GF-D8 (cell line): ENCODE measurements around the gene KRT71.

Source experiments
- DNase-seq: peaks from one replicate; lab custom pipeline; 2025; lab: John Stamatoyannopoulos, UW

The KRT71 gene

DNA sequence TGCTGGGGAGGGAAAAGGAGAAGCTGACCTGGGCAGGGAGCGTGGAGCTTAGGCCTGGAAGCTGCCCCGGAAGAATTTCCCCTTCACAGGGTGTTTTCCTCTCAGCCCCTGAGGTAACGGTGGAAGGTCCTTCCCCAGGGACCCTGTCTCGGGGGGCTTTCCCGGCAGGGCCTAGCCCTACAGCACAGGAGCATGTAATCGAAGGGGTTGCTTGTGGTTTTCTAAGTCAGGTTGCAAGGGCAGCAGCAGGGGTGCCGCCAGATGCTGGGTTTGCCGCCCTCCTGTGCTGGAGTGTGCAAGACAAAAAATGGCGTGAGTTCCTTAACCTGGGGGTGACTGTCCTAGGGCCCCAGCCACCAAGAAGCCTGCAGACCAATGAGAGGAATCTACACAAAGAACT lies 22.3 kb upstream of the KRT71 start:
- no peak for DNase-seq

DNA sequence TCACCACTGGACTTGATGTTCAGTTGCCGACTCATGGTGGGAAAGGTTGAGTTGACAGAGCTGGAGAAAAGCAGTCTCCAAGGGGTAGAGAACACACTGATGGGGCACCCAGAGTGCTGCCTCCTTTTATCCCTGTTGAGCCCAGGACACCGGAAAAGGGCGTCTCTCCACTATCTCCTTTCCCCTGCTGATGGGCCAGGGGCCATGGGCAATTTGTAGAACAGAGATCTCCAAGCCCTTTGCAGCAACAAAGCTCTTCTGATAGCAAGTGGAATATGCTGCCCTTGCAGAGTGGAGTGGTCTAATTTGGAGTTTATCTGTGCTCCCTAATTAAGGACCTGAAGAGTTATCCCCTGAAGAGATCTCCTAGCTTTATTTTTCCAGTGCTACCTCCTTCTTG lies 20.8 kb upstream of the KRT71 start, which contains the start of gene KRT74:
Gene KRT74, minus strand, starts transcription at position 101 of the 400 bp plus-strand sequence. Its CDS starts 66 bp downstream, at position 35.
- DNase-seq, result no peak

DNA sequence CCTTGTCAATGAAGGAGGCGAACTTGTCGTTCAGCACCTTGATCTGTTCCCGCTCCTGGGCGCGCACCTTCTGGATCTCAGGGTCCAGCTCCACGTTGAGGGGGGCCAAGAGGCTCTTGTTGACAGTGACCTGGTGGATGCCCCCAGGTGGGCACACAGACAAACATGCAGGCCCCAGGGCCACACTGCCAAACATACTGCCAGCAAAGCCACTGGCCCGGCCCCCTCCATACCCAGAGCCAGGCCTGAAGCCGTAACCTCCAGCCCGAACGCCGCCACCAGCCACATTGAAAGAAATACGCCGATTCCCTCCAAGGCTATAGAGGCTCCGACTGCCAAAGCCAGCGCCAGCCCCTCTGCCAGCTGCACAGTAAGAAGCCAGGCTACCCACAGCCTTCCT lies 20.4 kb upstream of the KRT71 start:
- DNase-seq, result no peak

DNA sequence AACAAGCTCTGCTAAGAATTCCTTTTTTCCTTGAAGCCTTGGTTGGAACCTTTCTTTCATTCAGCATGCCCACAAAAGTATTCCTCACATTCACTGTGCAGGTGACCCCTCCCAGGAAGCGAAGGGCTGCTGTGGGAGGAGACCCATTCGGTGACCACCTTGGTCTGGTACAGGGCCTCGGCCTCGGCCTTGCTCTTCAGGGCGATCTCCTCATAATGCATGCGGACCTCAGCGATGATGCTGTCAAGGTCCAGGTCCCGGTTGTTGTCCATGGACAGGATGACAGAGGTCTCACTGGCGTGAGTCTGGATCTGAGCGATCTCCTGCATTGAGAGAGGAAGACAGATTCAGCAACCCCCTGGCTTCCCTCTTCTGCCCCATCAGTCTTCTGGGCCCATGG lies 17.6 kb upstream of the KRT71 start:
- DNase-seq, result no peak

DNA sequence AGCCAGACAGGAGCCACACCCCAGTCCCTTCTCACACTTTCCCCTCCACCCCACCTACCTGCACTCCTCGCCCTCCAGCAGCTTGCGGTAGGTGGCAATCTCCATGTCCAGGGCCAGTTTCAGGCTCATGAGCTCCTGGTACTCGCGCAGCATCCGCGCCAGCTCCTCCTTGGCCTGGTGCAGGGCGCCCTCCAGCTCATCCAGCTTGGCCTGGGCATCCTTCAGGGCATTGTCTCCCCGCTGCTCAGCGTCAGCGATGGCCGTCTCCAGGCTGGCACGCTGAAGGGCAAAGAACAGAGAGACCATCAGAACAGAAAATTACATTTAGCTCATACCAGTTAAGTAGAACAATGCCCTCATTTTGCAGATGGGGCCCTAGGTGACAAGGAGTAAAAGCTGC lies 15.2 kb upstream of the KRT71 start:
- no peak for DNase-seq

DNA sequence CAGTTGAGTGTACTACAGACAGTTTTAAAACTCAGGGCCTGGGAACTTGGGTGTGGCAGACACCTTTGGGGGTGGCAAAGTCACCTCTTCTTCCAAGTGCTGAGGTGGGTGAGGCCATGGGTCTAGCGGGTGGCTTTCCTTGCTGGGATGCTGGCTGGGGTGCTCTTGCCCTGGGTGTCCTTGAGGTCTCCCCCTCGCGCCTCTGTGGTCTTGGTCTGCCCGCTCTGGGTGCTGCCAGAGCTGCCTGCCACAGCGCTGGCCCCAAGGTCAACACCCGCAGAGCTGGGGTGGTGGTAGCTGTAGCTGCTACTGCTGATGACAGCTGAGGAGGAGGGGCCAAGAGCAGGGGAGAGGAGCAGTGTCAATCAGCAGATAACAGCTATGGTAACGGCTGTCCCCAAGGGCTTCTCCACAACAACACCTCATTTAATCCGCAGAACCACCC lies 13.9 kb upstream of the KRT71 start:
- no peak for DNase-seq

DNA sequence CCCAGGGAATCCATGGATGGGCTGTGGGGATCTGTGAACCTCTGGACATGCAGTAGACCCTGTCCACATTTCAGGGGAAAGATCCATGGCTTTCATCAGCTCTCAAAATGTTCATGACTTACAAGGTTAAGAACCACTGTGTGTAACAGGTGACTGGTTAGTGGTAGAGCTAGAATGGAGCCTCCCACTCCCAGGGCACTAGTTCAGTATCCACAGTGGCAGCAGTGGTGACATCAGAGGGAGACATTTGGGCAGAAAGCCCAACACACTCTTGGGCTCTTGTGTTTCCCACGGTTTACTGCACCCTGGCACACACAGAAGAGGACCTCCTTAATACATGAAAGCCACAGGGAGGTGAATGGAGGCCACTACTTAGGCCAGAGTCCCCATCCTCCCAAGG lies 11.6 kb upstream of the KRT71 start:
- DNase-seq, result no peak

DNA sequence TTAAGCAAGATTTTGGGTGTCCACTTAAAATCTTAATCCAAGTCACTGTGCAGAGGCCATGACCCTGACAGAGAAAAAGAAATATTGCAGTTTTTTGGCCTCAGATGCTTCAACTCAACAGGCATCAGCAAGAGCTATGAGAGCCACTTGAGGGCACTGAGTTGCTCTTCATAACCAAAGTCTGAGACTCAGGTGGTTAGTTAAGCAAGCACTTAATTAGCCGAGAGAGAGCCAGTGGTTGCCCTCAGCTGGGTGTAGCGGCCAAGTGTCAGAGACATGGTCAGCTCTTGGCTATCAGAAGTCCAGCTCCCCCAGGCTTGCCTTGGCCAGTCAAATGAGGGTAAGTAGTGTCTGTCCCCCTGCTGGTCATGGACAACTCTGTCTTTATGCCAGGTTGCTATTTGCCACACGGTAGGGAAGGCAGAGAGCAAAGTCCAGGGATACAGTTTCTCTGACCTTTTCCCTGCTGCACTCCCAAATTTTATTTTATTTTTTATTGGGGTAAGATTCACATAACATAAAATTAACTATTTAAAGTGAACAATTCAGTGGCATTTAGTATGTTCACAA lies 9.0 kb upstream of the KRT71 start:
- no peak for DNase-seq

DNA sequence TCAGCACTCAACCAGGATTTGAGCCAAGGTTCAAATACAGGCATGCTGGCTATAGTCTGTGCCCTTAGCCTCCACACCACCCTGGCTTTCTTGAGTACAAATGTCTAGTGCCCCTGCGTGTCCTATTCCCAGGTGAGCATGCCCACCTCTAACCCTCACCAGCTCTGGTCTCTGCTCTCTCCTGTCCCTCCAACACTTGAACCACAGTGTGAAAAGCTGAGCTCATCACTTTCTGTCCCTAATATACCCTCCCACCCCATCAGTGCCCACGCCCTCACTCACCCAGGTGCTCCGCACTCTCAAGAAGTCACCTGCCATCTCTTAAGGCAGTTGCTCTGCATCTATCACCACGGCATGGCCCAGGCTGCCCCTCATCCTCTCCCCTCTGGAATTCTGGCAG lies 7.0 kb upstream of the KRT71 start:
- no peak for DNase-seq

DNA sequence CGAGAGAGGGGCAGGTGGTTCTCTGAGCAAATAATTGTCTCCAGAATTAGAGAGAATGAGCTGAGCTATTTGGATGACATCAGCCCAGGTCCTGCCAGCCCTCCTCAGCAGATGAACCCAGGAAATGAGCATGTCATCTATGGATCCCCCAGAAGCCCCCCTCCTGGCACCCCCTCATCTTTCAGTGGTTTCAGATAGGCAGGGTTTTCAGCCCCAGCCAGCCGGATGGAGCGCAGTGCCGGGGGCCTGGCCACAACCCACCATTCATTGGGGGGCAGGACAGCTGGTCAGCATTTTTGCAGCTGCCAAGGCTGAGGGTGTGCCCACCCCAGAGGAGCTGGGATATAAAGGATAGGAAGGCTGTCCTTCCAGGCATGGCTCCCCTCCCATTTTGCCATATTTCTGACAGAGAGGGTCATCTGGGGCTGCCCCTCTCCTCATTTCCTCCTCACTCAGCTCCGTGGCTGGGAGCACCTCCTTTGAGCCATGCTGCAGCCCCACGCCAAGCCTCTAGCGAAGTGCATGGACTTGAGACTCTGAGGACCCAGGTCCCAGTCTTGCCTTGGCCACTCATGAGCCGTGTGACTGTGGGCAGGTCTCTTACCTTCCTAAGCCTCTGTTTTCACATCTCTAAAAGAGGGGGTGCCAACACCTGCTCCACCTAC lies 6.0 kb upstream of the KRT71 start:
- DNase-seq, result no peak

DNA sequence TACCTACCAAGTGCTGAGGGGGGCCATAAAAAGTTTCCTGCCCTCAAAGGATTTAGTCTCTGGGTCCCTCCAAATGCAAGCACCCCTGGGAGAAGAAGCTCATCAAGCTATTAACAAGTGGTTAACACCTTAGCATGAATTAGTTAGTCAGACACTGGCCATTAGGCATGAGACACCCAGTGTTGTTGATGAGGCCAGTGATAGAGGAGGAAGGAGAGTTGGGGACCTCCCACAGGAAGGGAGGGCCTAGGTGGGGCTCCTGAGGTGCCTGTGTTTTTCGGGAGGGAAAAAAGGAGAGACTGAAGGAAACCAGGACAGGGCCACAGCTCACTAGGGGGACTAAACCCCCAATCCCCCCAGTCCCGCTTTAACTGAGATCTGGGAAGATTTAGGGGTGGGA lies 4.5 kb upstream of the KRT71 start:
- no peak for DNase-seq

DNA sequence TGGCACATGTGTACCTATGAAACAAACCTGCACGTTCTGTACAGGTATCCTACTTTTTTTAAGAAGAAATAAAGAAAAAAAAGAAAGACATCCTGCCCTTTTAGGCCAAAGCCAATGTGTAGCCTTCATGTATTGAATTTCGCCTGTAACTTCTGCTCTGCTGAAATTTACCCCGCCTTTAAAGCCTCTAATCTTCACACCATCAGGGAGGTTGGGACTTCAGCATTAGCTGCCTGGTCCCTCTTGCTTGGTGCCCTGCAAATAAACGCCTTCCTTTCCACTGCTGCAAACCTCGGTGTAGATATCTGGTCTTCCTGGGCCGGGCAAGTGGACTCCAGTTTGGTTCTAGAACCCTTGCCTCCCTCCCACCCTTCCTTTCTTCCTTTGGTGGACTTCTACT lies 2.6 kb upstream of the KRT71 start:
- no peak for DNase-seq

DNA sequence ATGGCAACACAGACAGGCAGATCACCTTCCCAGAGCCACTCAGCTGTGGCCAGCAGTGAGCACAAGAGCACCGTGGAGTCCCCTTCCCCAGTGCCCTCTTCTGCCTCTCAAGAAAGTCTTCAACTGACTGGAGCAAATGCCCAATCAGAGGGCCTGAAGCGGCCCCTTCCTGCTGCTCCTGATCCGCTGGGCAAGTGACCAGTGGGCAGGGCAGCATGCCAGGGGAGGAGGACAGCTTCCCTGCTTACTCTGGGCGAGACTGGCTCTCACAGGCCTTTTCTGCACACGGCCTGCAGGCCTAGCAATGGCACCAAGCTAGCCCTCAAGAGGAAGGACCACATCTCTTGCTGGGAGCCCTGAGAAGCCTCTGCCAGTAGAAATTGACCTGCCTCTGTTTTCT lies 890 bp downstream of the KRT71 start:
- no peak for DNase-seq

DNA sequence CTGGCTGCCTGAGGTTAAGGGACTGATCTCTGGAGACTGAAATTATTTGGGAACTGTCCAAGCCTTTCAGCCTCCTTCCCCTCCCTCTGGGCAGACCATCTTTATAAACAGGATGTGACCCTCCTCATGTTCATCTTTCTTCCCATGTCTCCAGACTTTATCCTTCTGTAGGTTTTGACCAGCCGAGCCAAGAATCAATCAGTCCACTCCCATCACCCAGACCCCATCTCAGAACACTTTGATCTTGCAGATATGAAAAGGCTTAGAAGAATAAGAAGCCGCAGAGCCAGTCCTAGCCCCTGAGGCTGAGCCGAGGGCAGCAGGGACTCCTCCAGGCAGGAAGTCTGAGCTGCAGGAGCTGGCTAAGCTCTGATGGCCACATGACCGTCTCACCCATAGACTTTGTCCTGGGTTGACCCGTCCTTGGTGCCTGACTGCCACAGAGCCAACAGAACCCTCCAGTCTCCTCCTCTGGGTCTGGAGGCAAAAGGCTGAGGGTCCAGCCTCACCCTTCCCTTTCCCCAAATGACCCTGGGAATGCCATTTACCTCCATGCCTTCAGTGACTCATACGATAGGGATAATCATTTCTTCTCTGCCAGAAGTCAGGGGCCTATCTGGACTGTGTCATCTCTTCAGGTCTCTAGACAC lies 1.6 kb downstream of the KRT71 start:
- no peak for DNase-seq

DNA sequence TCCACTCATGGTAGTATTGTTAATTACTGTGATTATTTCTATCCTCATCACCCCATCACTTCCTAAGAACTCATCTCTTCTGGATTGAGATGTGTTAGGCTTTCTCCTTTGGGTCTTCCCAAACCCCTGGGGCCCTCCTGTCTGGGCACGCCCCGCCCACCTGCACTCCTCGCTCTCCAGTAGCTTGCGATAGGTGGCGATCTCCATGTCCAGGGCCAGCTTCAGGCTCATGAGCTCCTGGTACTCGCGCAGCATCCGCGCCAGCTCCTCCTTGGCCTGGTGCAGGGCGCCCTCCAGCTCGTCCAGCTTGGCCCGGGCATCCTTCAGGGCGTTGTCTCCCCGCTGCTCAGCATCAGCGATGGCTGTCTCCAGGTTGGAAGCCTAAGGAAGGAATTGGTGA lies 6.8 kb downstream of the KRT71 start:
- no peak for DNase-seq

DNA sequence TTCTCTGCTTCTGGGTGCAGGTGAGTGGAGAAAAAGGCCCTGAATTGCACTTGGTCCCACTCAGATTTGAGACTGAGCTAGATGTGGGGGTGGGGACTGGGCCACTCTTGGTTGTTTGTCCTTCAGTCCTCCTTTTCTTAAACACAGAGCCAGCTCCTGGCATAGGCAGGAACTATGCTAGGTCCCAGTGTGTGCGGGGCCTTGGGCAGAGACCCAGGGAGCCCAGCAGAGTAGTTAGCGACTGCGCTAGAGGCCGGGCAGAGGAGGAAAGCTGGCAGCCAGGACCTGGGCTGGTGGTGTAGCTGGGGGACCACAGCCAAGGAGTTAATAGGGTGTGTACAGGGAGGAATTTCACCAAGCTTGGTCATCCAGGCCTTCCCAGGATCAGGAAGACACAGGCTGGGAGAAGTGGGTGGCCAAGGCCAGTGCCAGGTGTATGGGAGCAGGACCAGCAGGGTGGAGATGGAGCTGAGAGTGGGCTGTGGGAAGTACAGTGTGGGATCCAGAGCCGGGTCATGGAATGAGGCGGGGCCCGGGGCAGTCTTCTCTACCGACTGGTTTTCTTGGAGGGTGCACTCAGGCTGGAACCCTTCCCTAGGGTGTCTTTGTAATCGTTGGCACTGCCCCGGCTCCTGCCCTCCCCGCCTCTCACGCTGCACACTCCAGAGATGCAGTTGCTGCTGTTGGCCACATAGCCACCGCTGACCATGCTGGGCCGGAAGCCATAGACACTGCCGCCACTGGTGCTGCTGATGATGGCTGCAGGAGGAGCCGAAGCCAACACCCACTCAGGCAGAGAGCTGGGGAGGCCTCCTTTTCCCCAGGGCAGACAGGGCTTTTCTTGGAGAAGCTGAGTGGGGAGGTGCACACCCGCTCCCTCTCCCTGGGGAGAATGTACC lies 8.7 kb downstream of the KRT71 start:
- DNase-seq, result no peak

DNA sequence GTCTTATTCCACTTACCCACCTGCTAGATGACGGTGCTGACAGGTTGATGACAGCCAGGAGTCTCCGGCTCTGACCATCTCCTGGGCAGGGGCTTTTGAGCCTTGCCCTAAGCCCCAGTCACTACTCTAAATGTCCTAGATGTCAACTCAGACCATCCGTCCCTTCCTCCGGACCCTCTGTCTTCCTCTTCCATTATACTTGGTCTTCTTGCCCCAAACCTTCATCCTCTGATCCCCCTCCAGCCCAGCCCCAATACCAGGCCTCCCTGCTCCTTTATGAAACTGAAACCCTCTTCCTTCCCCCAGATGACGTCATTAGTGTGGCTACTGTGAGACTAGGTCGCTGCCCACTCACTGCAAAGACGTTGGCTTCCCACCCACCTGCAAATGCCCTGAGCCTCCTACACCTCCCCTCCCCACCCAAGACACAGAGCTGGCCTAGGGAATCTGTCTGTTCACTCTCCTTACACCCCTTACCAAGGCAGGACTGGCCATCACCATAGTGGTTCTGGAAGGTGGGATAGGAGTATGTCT lies 10.1 kb downstream of the KRT71 start:
- no peak for DNase-seq

DNA sequence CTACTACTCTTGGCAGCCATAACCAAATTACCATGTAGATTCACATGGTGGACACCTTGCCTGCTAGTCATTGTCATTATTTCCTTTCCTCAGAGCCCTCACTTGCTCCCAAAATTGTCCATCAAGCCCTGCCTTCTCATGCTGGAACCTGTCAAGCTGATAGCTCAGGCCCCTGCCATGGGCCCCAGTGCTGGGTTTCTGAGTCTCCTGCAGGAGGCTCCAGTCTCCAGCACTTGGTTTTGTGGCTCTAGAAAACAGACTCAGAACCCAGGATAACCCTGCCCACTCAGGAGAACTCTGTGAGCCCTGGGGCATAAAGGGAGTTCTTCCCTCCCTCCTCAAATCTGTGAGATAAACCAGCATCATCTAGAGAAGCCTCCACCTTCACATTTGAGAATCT lies 10.8 kb downstream of the KRT71 start:
- no peak for DNase-seq

DNA sequence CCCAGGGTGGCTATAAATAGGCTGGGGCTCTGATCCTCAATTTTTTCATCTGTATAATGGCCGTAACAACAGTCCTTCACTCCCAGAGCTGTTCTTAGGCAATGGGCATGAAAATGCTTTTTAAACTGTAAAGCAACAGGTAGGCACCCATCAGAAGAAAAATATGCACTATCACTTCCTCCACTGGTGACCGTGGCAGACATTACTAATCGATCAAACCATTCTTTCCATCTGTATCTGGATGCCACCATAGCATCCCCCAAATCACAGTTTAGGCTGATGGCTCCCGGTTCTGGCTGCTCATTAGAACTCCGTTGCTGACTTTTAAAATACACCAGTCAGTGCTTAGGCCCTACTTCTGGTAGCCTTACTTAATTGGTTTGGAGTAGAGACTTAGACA lies 11.2 kb downstream of the KRT71 start:
- DNase-seq, result no peak

DNA sequence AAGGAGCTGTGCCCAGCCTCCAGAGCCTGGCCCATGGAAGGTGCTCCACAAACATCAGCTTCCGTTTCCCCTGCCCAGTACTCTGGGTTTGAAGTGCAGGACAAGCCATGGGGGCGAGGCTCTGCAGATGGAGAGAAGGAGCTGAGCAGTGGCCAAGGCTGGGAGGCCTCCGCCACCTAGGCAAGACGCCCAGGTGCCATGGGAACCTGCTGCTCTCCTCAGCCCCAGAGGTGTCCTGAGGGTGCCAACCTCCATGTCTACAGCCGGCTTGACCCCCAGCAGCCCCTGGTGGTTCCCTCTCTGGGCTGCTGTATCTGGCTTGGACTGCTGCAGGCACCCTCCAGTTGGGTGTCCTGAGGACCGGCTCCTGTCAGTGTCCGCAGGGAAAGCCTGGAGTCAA lies 12.4 kb downstream of the KRT71 start:
- no peak for DNase-seq

DNA sequence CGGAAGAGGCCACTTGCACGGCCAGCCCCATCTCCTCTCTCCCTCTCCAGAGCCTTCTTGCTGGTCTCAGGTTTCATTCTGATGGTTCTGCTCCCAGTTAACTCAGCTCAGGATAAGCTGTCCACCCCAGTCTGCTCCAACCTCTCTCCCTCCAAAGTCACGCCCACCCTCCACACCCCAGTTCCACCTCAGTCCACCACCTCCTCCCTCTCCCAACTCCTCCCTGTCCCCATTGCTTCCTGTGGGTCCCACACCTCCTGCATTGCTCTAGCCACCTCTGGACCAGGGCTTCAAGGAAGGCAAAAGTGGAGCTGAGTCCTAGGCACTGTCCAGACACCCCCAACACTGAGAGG lies 13.1 kb downstream of the KRT71 start:
- no peak for DNase-seq

DNA sequence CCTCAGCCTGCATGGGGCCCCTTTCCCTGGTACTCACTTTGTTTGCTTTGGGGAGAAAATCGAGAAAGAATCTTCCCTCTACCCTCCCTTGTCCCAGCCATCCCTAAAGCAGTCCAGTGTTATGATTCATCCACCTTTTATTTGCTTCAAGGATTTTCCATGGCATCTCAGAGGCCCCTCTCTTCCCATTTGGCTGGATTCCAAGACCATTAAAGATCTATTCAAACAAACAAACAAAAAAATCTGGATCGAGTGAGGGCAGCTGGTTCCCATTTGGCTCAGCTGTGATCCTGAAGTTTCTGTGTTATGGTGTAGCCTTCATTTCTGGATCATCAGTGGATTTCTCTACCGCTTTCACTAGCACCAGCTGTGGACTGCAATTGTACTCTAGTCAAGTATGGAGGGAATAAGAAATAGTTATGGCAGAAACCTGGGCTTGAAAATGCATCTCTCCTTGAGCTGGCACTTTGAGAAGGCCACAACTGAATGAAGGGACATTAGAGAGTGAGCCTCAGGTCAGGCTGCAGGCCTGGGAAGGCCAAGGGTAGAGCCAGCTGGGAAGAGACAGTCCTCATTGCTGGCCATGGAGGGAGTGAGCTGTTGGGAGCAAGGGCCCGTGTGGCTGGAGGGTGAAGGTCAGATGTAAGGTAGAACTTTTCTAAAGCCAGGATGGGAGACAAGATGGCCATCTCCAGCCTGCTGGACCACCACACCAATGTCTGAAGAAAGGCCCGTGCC lies 13.7 kb downstream of the KRT71 start:
- no peak for DNase-seq
